HEK293 (cell line): ENCODE measurements around the gene ABHD17B.

Source experiments
- CTCF ChIA-PET: fragments of 350-600 bp; formaldehyde crosslinking; extraction: SDS; loops from one replicate; lab custom pipeline; 2021; ENCODE audit warnings: antibody characterized with exemption; lab: Yijun Ruan, JAX
- POLR2A ChIA-PET: fragments of 300-600 bp; formaldehyde crosslinking; extraction: SDS; loops from one replicate; lab custom pipeline; 2020; ENCODE audit warnings: antibody characterized with exemption, inconsistent platforms; lab: Yijun Ruan, JAX
- H3K27ac ChIP-seq: fragments of 200-500 bp; sonication (Bioruptor generic); 2 replicates; pipeline ENCODE4 v1.5.1; 2014; ENCODE audit warnings: low read depth, low read length, control low read depth, inconsistent platforms; ENCODE audit errors: extremely low read depth
- H3K36me3 ChIP-seq, 2 experiments: fragments of 200-500 bp in 1 of 2; sonication (Bioruptor generic) in 1 of 2; 1 replicate in 1 of 2; 2 replicates in 1 of 2; pipeline ENCODE4 v1.5.1; 2014 to 2017; ENCODE audit warnings: inconsistent platforms in 2 of 2, low read length in 2 of 2; ENCODE audit not compliant: control insufficient read depth in 2 of 2, insufficient read depth in 1 of 2
- H3K4me1 ChIP-seq: fragments of 200-500 bp; sonication (Bioruptor generic); 2 replicates; pipeline ENCODE4 v1.5.1; 2014; ENCODE audit warnings: mild to moderate bottlenecking, low read length, inconsistent platforms; ENCODE audit not compliant: control insufficient read depth, insufficient read depth
- H3K4me3 ChIP-seq: 2 replicates; pipeline ENCODE4 v1.5.1; 2011; ENCODE audit warnings: low read depth, mild to moderate bottlenecking, control low read depth, low read length, moderate library complexity
- H3K9me3 ChIP-seq: fragments of 200-500 bp; sonication (Bioruptor generic); 2 replicates; pipeline ENCODE4 v1.5.1; 2014; ENCODE audit warnings: low read depth, low read length, inconsistent platforms; ENCODE audit not compliant: control insufficient read depth, insufficient read depth
- GLIS2 ChIP-seq: fragments of 450-650 bp; formaldehyde crosslinking; IDR thresholded peaks from 2 replicates; pipeline ENCODE4 v1.5.1; 2016; ENCODE audit warnings: missing biosample characterization, missing genetic modification characterization
- KLF7 ChIP-seq: fragments of 450-650 bp; formaldehyde crosslinking; IDR thresholded peaks from 2 replicates; pipeline ENCODE4 v1.5.1; 2016; ENCODE audit warnings: missing biosample characterization, missing genetic modification characterization, borderline replicate concordance
- OVOL3 ChIP-seq: fragments of 450-650 bp; formaldehyde crosslinking; IDR thresholded peaks from 2 replicates; pipeline ENCODE4 v1.5.1; 2016; ENCODE audit warnings: missing biosample characterization, missing genetic modification characterization
- PRDM1 ChIP-seq: fragments of 450-650 bp; formaldehyde crosslinking; IDR thresholded peaks from 2 replicates; pipeline ENCODE4; 2016; ENCODE audit warnings: missing biosample characterization, missing genetic modification characterization
- SCRT1 ChIP-seq: fragments of 450-650 bp; formaldehyde crosslinking; IDR thresholded peaks from 2 replicates; pipeline ENCODE4 v1.5.1; 2016; ENCODE audit warnings: missing biosample characterization, missing genetic modification characterization, borderline replicate concordance
- ZFP69B ChIP-seq: fragments of 450-650 bp; formaldehyde crosslinking; IDR thresholded peaks from 2 replicates; pipeline ENCODE4 v1.5.1; 2016; ENCODE audit warnings: missing biosample characterization, missing genetic modification characterization
- ZNF121 ChIP-seq: fragments of 450-650 bp; formaldehyde crosslinking; IDR thresholded peaks from 2 replicates; pipeline ENCODE4 v1.5.1; 2016; ENCODE audit warnings: missing biosample characterization, missing genetic modification characterization
- ZNF133 ChIP-seq: fragments of 450-650 bp; formaldehyde crosslinking; IDR thresholded peaks from 2 replicates; pipeline ENCODE4 v1.5.1; 2016; ENCODE audit warnings: missing biosample characterization, missing genetic modification characterization
- ZNF140 ChIP-seq: fragments of 450-650 bp; formaldehyde crosslinking; IDR thresholded peaks from 2 replicates; pipeline ENCODE4 v1.5.1; 2016; ENCODE audit warnings: missing biosample characterization, missing genetic modification characterization
- ZNF19 ChIP-seq: fragments of 450-650 bp; formaldehyde crosslinking; IDR thresholded peaks from 2 replicates; pipeline ENCODE4; 2016; ENCODE audit warnings: missing biosample characterization, missing genetic modification characterization, low read depth
- ZNF214 ChIP-seq: fragments of 450-650 bp; formaldehyde crosslinking; IDR thresholded peaks from 2 replicates; pipeline ENCODE4 v1.5.1; 2017; ENCODE audit warnings: missing biosample characterization, mild to moderate bottlenecking, missing genetic modification characterization, borderline replicate concordance
- ZNF311 ChIP-seq: fragments of 450-650 bp; formaldehyde crosslinking; IDR thresholded peaks from 2 replicates; pipeline ENCODE4 v1.5.1; 2017; ENCODE audit warnings: missing biosample characterization, missing genetic modification characterization, borderline replicate concordance
- ZNF335 ChIP-seq: fragments of 450-650 bp; formaldehyde crosslinking; conservative IDR thresholded peaks from 2 replicates; pipeline ENCODE4 v1.5.1; 2016; ENCODE audit warnings: missing biosample characterization, missing genetic modification characterization
- ZNF354C ChIP-seq: fragments of 450-650 bp; formaldehyde crosslinking; IDR thresholded peaks from 2 replicates; pipeline ENCODE4 v1.5.1; 2016; ENCODE audit warnings: missing biosample characterization, missing genetic modification characterization, low read depth, borderline replicate concordance
- ZNF37A ChIP-seq: fragments of 450-650 bp; IDR thresholded peaks from 2 replicates; pipeline ENCODE4 v1.5.1; 2018; ENCODE audit warnings: missing biosample characterization, missing genetic modification characterization
- ZNF544 ChIP-seq: fragments of 450-650 bp; formaldehyde crosslinking; IDR thresholded peaks from 2 replicates; pipeline ENCODE4 v1.5.0; 2017; ENCODE audit warnings: missing biosample characterization, missing genetic modification characterization
- ZNF660 ChIP-seq: fragments of 450-650 bp; IDR thresholded peaks from 2 replicates; pipeline ENCODE4 v1.5.1; 2018; ENCODE audit warnings: missing biosample characterization, mild to moderate bottlenecking, missing genetic modification characterization
- ZNF701 ChIP-seq: fragments of 450-650 bp; formaldehyde crosslinking; IDR thresholded peaks from 2 replicates; pipeline ENCODE4 v1.5.1; 2016; ENCODE audit warnings: missing biosample characterization, missing genetic modification characterization
- ZNF777 ChIP-seq: fragments of 450-650 bp; formaldehyde crosslinking; IDR thresholded peaks from 2 replicates; pipeline ENCODE4 v1.5.1; 2017; ENCODE audit warnings: missing biosample characterization, missing genetic modification characterization, borderline replicate concordance
- ZNF830 ChIP-seq: fragments of 450-650 bp; IDR thresholded peaks from 2 replicates; pipeline ENCODE4 v1.5.0; 2018; ENCODE audit warnings: missing biosample characterization, missing genetic modification characterization, low read depth, mild to moderate bottlenecking, moderate library complexity
- ZNF837 ChIP-seq: fragments of 450-650 bp; formaldehyde crosslinking; IDR thresholded peaks from 2 replicates; pipeline ENCODE4 v1.5.1; 2016; ENCODE audit warnings: missing biosample characterization, missing genetic modification characterization
- ZXDB ChIP-seq: fragments of 450-650 bp; formaldehyde crosslinking; IDR thresholded peaks from 2 replicates; pipeline ENCODE4 v1.5.1; 2016; ENCODE audit warnings: missing biosample characterization, missing genetic modification characterization
- TF ChIP-seq, protein P1 (sequence below): fragments of 450-650 bp; formaldehyde crosslinking; IDR thresholded peaks from 2 replicates; pipeline ENCODE4 v1.5.1; 2017; ENCODE audit warnings: missing biosample characterization, missing genetic modification characterization
- TF ChIP-seq, protein P2 (sequence below): fragments of 450-650 bp; formaldehyde crosslinking; IDR thresholded peaks from 2 replicates; pipeline ENCODE4 v1.5.1; 2016; ENCODE audit warnings: missing biosample characterization, missing genetic modification characterization
- TF ChIP-seq, protein P3 (sequence below): fragments of 450-650 bp; formaldehyde crosslinking; IDR thresholded peaks from 2 replicates; pipeline ENCODE4 v1.5.1; 2016; ENCODE audit warnings: missing biosample characterization, missing genetic modification characterization
- TF ChIP-seq, protein P4 (sequence below): fragments of 450-650 bp; IDR thresholded peaks from 2 replicates; pipeline ENCODE4 v1.5.1; 2018; ENCODE audit warnings: missing biosample characterization, missing genetic modification characterization
- TF ChIP-seq, protein P5 (sequence below): fragments of 450-650 bp; formaldehyde crosslinking; IDR thresholded peaks from 2 replicates; pipeline ENCODE4 v1.5.1; 2016; ENCODE audit warnings: missing biosample characterization, missing genetic modification characterization
- TF ChIP-seq, protein P6 (sequence below): fragments of 450-650 bp; formaldehyde crosslinking; IDR thresholded peaks from 2 replicates; pipeline ENCODE4 v1.5.1; 2017; ENCODE audit warnings: missing biosample characterization, missing genetic modification characterization

ABHD17B gene

DNA sequence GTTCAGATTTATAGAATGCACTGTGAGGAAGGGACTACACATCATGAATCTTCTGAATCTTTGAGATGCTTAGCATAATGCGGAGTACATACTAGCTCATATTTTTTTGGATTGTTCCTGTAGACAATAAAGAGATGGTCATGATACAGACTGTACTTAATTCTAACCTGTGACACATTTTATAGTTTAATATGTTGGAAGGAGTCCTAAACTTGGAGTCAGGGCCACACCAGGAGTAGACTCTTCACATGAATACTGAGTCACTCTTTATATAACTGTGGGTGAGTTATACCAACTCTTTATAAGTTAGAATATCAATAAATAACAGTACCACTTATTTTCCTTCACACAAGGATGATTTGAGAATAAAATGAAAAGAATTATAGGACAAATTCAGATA lies 17.4 kb upstream of the ABHD17B start:
- TF ChIP-seq SCRT1 (no peak), GLIS2 (no peak), ZNF19 (tag by site-specific recombination) (no peak), ZNF354C (tag by site-specific recombination) (no peak), ZFP69B (tag by site-specific recombination) (no peak), ZNF335 (tag by site-specific recombination) (no peak), ZNF544 (tag by site-specific recombination) (no peak), ZNF777 (tag by site-specific recombination) (no peak), ZNF214 (no peak), OVOL3 (tag by site-specific recombination) (no peak), PRDM1 (tag by site-specific recombination) (no peak), ZNF37A (no peak), ZNF830 (no peak), ZNF311 (tag by site-specific recombination) (no peak), ZXDB (tag by site-specific recombination) (no peak), ZNF121 (no peak)
- TF ChIP-seq, protein P1, sequence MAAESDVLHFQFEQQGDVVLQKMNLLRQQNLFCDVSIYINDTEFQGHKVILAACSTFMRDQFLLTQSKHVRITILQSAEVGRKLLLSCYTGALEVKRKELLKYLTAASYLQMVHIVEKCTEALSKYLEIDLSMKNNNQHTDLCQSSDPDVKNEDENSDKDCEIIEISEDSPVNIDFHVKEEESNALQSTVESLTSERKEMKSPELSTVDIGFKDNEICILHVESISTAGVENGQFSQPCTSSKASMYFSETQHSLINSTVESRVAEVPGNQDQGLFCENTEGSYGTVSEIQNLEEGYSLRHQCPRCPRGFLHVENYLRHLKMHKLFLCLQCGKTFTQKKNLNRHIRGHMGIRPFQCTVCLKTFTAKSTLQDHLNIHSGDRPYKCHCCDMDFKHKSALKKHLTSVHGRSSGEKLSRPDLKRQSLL (tag by site-specific recombination) = no peak
- TF ChIP-seq, protein P2, sequence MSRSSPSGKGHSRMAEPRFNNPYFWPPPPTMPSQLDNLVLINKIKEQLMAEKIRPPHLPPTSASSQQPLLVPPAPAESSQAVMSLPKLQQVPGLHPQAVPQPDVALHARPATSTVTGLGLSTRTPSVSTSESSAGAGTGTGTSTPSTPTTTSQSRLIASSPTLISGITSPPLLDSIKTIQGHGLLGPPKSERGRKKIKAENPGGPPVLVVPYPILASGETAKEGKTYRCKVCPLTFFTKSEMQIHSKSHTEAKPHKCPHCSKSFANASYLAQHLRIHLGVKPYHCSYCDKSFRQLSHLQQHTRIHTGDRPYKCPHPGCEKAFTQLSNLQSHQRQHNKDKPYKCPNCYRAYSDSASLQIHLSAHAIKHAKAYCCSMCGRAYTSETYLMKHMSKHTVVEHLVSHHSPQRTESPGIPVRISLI (tag by site-specific recombination) = no peak
- TF ChIP-seq, protein P3, sequence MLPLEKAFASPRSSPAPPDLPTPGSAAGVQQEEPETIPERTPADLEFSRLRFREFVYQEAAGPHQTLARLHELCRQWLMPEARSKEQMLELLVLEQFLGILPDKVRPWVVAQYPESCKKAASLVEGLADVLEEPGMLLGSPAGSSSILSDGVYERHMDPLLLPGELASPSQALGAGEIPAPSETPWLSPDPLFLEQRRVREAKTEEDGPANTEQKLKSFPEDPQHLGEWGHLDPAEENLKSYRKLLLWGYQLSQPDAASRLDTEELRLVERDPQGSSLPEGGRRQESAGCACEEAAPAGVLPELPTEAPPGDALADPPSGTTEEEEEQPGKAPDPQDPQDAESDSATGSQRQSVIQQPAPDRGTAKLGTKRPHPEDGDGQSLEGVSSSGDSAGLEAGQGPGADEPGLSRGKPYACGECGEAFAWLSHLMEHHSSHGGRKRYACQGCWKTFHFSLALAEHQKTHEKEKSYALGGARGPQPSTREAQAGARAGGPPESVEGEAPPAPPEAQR (tag by site-specific recombination) = no peak
- TF ChIP-seq, protein P4, sequence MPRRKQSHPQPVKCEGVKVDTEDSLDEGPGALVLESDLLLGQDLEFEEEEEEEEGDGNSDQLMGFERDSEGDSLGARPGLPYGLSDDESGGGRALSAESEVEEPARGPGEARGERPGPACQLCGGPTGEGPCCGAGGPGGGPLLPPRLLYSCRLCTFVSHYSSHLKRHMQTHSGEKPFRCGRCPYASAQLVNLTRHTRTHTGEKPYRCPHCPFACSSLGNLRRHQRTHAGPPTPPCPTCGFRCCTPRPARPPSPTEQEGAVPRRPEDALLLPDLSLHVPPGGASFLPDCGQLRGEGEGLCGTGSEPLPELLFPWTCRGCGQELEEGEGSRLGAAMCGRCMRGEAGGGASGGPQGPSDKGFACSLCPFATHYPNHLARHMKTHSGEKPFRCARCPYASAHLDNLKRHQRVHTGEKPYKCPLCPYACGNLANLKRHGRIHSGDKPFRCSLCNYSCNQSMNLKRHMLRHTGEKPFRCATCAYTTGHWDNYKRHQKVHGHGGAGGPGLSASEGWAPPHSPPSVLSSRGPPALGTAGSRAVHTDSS (tag by site-specific recombination) = no peak
- TF ChIP-seq, all 188 proteins: peak for 0
- H3K27ac ChIP-seq = no peak overlapping the region
- POLR2A ChIA-PET = no interaction called here
- no peak overlapping the region for H3K4me3 ChIP-seq
- no peaks in the 10 kb centered on the region for H3K36me3 ChIP-seq
- no peaks in the 10 kb centered on the region for H3K4me1 ChIP-seq
- no peaks in the 10 kb centered on the region for H3K9me3 ChIP-seq
- CTCF ChIA-PET = no interaction called here

DNA sequence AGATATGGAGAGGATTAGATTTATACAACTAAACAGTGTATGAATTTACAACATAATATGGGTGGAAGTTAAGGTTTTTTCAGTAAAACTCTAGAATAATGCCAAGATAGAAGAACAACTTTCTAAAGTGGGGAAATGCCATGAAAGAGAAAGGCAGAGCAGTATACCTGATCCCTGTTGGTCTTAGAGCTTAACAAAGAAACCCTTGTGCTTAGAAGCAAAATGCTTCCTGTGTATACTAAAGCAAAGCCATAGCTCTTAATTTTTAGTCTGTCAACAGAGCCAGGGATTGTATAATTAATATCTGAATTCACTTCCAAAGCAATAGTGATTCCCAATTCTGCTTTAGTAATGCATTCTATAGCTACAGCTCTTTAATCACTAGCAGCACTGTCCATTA lies 14.8 kb upstream of the ABHD17B start:
- POLR2A ChIA-PET = interaction anchor here (2.2 kb wide), 1 partner anchor 15 kb away, joined by 18 read pairs; the partner anchor contains the start of genes ABHD17B and C9orf85
- no peak overlapping the region for H3K4me3 ChIP-seq
- CTCF ChIA-PET = interaction anchor here (0.6 to 1.4 kb wide), 5 partner anchors 98 to 640 kb away, joined by 3 to 4 read pairs (median 4); no protein-coding TSS in a partner anchor
- TF ChIP-seq, protein P5, sequence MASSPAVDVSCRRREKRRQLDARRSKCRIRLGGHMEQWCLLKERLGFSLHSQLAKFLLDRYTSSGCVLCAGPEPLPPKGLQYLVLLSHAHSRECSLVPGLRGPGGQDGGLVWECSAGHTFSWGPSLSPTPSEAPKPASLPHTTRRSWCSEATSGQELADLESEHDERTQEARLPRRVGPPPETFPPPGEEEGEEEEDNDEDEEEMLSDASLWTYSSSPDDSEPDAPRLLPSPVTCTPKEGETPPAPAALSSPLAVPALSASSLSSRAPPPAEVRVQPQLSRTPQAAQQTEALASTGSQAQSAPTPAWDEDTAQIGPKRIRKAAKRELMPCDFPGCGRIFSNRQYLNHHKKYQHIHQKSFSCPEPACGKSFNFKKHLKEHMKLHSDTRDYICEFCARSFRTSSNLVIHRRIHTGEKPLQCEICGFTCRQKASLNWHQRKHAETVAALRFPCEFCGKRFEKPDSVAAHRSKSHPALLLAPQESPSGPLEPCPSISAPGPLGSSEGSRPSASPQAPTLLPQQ (tag by site-specific recombination) = no peak
- TF ChIP-seq ZNF214 = no peak
- TF ChIP-seq ZNF701 (tag by site-specific recombination) = no peak
- TF ChIP-seq ZNF133 (tag by site-specific recombination) = no peak
- TF ChIP-seq KLF7 = no peak
- no peak for TF ChIP-seq ZNF140
- no peak for TF ChIP-seq ZNF837
- TF ChIP-seq ZNF660 (tag by site-specific recombination) = no peak
- TF ChIP-seq, protein P6, sequence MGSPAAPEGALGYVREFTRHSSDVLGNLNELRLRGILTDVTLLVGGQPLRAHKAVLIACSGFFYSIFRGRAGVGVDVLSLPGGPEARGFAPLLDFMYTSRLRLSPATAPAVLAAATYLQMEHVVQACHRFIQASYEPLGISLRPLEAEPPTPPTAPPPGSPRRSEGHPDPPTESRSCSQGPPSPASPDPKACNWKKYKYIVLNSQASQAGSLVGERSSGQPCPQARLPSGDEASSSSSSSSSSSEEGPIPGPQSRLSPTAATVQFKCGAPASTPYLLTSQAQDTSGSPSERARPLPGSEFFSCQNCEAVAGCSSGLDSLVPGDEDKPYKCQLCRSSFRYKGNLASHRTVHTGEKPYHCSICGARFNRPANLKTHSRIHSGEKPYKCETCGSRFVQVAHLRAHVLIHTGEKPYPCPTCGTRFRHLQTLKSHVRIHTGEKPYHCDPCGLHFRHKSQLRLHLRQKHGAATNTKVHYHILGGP (tag by site-specific recombination) = no peak

More for the DNA sequence above, 14.8 kb upstream of the ABHD17B start:
- Histone ChIP-seq H3K9me3 (no peaks in the 10 kb centered on the region), H3K4me1 (no peaks in the 10 kb centered on the region), H3K27ac (no peak overlapping the region), H3K36me3 (peaks cover 0 to 4% of the 10 kb centered on the region in 2 experiments; a peak in 2 of 3 replicates)
